Measurements from ENCODE around the gene GJA1. TPM values are rescaled to one million over a fixed set of nuclear protein-coding genes. Genes with fewer than 3 reads are reported as not detected.

Gene GJA1
- total and polyA plus RNA-seq, 2 of the 4 experiments (the other 2 are of a cell fraction), result 180 to 323 TPM

DNA sequence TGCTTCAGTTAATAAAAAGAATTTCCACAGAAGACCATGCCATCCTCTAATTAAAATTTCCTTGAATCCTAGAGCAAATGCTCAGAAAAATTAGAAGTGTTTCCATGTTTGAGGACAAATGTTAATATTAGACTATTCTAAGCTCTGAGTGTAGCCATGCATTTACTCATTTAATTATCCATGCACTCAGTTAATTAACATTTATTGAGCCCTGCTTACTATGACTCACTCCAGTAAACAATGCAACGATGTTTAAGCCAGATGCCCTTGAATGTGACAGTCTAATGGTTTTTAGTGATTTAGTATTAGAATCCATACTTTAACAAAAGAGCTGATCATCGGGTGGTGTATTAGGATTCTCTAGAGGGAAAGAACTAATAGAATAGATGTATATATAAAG lies 37.3 kb upstream of the GJA1 start:
- no peaks in the 10 kb centered on the region for H3K4me1 ChIP-seq (ENCODE audit: control insufficient read depth, insufficient read depth, low read length)
- no peak overlapping the region for H2AFZ ChIP-seq (replicated peaks; ENCODE audit: low read length, poor library complexity)
- no peaks in the 10 kb centered on the region for H3K9me3 ChIP-seq (ENCODE audit: control insufficient read depth, insufficient read depth, low read length)
- no peak overlapping the region for H3K9ac ChIP-seq (ENCODE audit: low read depth, low read length)
- ChIA-PET CTCF (no interaction called here), POLR2A (ENCODE audit: unreplicated experiment) (no interaction called here)
- no peak for DNase-seq
- H4K5ac ChIP-seq (ENCODE audit: low read depth, low read length), result no peak overlapping the region
- no CpG with 5 or more reads among the region's 2 CpGs for WGBS, 2 experiments (ENCODE audit: extremely low coverage in 2 of 2, insufficient read length in 1 of 2)
- no peak overlapping the region for H3K27ac ChIP-seq (ENCODE audit: insufficient read depth, low read length)
- no peak overlapping the region for H4K8ac ChIP-seq (ENCODE audit: low read depth in 2 of 2, low read length in 2 of 2)
- H2BK120ac ChIP-seq (ENCODE audit: low read depth, low read length), result no peak overlapping the region
- TF ChIP-seq FOS (IDR thresholded peaks at IDR 0.05; ENCODE audit: low read depth, low read length) (no peak), RAD21 (IDR thresholded peaks at IDR 0.05; ENCODE audit: low read length) (no peak), MAZ (IDR thresholded peaks at IDR 0.05; ENCODE audit: borderline replicate concordance, low read depth, low read length) (no peak)
- TF ChIP-seq, protein P1, sequence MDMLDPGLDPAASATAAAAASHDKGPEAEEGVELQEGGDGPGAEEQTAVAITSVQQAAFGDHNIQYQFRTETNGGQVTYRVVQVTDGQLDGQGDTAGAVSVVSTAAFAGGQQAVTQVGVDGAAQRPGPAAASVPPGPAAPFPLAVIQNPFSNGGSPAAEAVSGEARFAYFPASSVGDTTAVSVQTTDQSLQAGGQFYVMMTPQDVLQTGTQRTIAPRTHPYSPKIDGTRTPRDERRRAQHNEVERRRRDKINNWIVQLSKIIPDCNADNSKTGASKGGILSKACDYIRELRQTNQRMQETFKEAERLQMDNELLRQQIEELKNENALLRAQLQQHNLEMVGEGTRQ (IDR thresholded peaks at IDR 0.05; ENCODE audit: low read depth, low read length), result no peak
- TF ChIP-seq, protein P2, sequence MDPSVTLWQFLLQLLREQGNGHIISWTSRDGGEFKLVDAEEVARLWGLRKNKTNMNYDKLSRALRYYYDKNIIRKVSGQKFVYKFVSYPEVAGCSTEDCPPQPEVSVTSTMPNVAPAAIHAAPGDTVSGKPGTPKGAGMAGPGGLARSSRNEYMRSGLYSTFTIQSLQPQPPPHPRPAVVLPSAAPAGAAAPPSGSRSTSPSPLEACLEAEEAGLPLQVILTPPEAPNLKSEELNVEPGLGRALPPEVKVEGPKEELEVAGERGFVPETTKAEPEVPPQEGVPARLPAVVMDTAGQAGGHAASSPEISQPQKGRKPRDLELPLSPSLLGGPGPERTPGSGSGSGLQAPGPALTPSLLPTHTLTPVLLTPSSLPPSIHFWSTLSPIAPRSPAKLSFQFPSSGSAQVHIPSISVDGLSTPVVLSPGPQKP (IDR thresholded peaks at IDR 0.05; ENCODE audit: borderline replicate concordance, low read depth, low read length), result no peak
- H4K20me1 ChIP-seq (ENCODE audit: insufficient read depth, low read length), result no peaks in the 10 kb centered on the region
- H3K79me1 ChIP-seq (ENCODE audit: low read depth in 1 of 2, low read length in 2 of 2), result no peaks in the 10 kb centered on the region
- H3K56ac ChIP-seq (ENCODE audit: extremely low read depth, insufficient read depth, low read length), result no peak overlapping the region
- H3K27me3 ChIP-seq (ENCODE audit: control insufficient read depth, insufficient read depth, low read length), result no peaks in the 10 kb centered on the region
- no peak overlapping the region for H2BK5ac ChIP-seq (ENCODE audit: low read depth, low read length, poor library complexity, severe bottlenecking)
- H3K4ac ChIP-seq (ENCODE audit: low read depth, low read length), result no peak overlapping the region
- intact Hi-C loops (cut with micrococcal nuclease) (no loop called here), in situ Hi-C loops (cut with MboI; ENCODE audit: low sequenced_read_pairs) (loop anchor here (10.0 kb wide), 1 partner anchor 333 kb away; no protein-coding TSS in a partner anchor), dilution Hi-C loops (cut with HindIII; ENCODE audit: low sequenced_read_pairs, unreplicated experiment) (no loop called here)
- no peaks in the 10 kb centered on the region for H3K9me1 ChIP-seq (ENCODE audit: insufficient read depth, low read length)
- H2AK9ac ChIP-seq (replicated peaks; ENCODE audit: low read depth, low read length, poor library complexity), result no peak overlapping the region
- H3K4me3 ChIP-seq (ENCODE audit: insufficient read depth, low read depth, low read length), result no peak overlapping the region
- no peak overlapping the region for H2BK20ac ChIP-seq (ENCODE audit: low read depth, low read length)
- no peak overlapping the region for H3K14ac ChIP-seq (replicated peaks; ENCODE audit: low read depth, low read length)
- H3K36me3 ChIP-seq (ENCODE audit: control insufficient read depth, insufficient read depth, low read length), result no peaks in the 10 kb centered on the region
- no peak overlapping the region for H3K23ac ChIP-seq (ENCODE audit: low read depth, low read length)
- H2AK5ac ChIP-seq (ENCODE audit: low read depth, low read length), result no peak overlapping the region
- H3K4me2 ChIP-seq (ENCODE audit: low read depth, low read length), result no peak overlapping the region
- H3K18ac ChIP-seq (ENCODE audit: low read depth, low read length), result no peak overlapping the region
- no TSS peak for BruUV-seq (replicated peaks)
- H2BK15ac ChIP-seq (ENCODE audit: low read depth, low read length), result no peak overlapping the region
- ATAC-seq (ENCODE audit: low read depth), result no peak
- no peak overlapping the region for H4K91ac ChIP-seq (ENCODE audit: insufficient read depth, low read depth, low read length)

All from IMR-90 (cell line).